NCI-H446 (cell line): ENCODE data around the gene COL20A1.
A peak's percentile ranks its signal among the peaks of the same experiment; 100 is the strongest.
"Not testable (repeated sequence)": the region's sequence is repeated elsewhere in the genome, so short reads cannot be mapped to it uniquely, and the experiment has no call there.

ENCODE experiments used
- DNase-seq, 2 experiments: peaks; one replicate each; lab custom pipeline; 2025; lab: John Stamatoyannopoulos, UW

The COL20A1 gene

GRCh38 chr20:63377256-63377941 is 84.4 kb downstream of the COL20A1 start:
- no peak for DNase-seq

GRCh38 chr20:63377951-63378381 is 85.0 kb downstream of the COL20A1 start:
- DNase-seq: no peak

GRCh38 chr20:63378626-63379025 is 85.6 kb downstream of the COL20A1 start:
- DNase-seq: no peak

GRCh38 chr20:63379296-63379695 is 86.3 kb downstream of the COL20A1 start:
- DNase-seq: no peak

- not testable (repeated sequence) for DNase-seq
Observed at GRCh38 chr20:63379872-63380271, 86.9 kb downstream of the COL20A1 start.

- DNase-seq: no peak
Observed at GRCh38 chr20:63380346-63380870, 87.4 kb downstream of the COL20A1 start.

GRCh38 chr20:63381781-63382431 is 88.9 kb downstream of the COL20A1 start:
- peak in 1 of 2 experiments; percentile 32 for DNase-seq

GRCh38 chr20:63382551-63383300 is 89.7 kb downstream of the COL20A1 start:
- no peak for DNase-seq

GRCh38 chr20:63383556-63383955 is 90.6 kb downstream of the COL20A1 start:
- no peak for DNase-seq

- no peak for DNase-seq
Observed at GRCh38 chr20:63384336-63384735, 91.3 kb downstream of the COL20A1 start.
